ENCODE measurements around the gene PPP1R36.

Gene PPP1R36

DNA sequence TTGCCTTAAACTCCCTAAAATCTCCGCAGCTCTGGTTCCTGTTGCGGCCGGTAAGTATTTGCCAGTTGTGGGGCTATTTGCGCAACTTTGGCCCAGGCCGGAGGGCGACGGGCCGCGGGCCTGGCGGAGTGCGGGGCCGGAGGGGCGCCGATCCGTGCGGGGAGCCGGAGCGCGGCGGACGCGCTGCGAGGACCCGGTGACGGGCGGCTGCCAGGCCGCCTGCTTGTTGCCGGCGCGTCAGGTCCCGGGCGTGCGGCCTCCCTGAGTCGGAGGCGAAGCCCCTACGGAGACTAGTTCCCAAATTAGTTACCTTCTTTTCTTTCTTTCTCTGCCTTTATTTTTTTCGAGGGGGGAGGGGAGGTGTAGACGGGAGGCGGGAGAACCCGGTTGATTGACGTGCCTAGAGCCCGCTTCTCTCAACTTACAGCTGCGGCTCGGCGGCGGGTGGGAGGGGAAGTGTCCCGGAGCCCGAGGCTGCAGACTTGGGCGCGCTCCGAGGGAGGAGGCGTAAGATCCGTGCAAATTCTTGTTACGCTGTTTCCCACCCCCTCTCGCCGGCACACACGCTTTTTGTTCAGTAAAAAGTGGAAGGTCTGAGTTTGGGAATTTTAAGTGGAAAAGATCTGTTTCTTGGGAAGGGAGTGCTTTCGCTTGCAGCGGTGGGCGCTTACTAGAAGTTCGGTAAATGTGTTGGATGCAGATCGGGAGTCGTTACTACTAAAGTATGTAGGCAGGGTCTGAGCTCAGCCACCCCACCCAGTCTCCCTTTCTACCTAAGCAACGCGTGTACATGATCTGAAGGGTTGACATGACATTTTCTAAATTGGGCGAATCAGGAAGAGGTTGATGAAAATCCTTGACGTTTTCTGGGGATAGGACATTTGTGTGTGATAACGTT lies 44.6 kb upstream of the PPP1R36 start:
- Histone ChIP-seq H3K36me3 (replicated peaks in 1 of 2; ENCODE audit: control insufficient read depth in 2 of 2, insufficient read depth in 2 of 2, low read length in 2 of 2) (peaks cover 0 to 2% of the 10 kb centered on the region in 2 donors), H3K4me1 (ENCODE audit: control insufficient read depth in 2 of 2, insufficient read depth in 1 of 2, low read depth in 1 of 2, low read length in 2 of 2) (peaks cover 9 to 23% of the 10 kb centered on the region in 2 donors), H2AFZ (ENCODE audit: low read length) (peak overlapping the region; percentile 98), H3K4me3 (ENCODE audit: low read length in 2 of 2) (peak overlapping the region; percentile 96 to 98), H3K18ac (ENCODE audit: low read length) (peak overlapping the region; percentile 100), H3K4ac (ENCODE audit: low read length) (peak overlapping the region; percentile 97), H3K14ac (ENCODE audit: low read length) (peak overlapping the region; percentile 58), H3K4me2 (ENCODE audit: insufficient read depth, low read length, poor library complexity, severe bottlenecking) (peak overlapping the region; percentile 90), H3K9me3 (replicated peaks in 1 of 2; ENCODE audit: control insufficient read depth in 2 of 2, insufficient read depth in 1 of 2, low read depth in 1 of 2, low read length in 2 of 2) (no peaks in the 10 kb centered on the region), H3K9ac (ENCODE audit: low read depth, low read length, poor library complexity) (peak overlapping the region; percentile 93), H2BK12ac (ENCODE audit: low read length) (peak overlapping the region; percentile 30), H2BK120ac (ENCODE audit: low read depth, low read length) (peak overlapping the region; percentile 93), H2AK5ac (ENCODE audit: low read depth, low read length) (peak overlapping the region; percentile 43), H4K91ac (ENCODE audit: low read depth, low read length, poor library complexity) (no peak overlapping the region), H2BK5ac (ENCODE audit: low read length) (peak overlapping the region; percentile 100), H3K27ac (replicated peaks; ENCODE audit: low read length) (peak overlapping the region; percentile 99), H2BK15ac (ENCODE audit: low read length) (peak overlapping the region; percentile 52), H4K8ac (ENCODE audit: low read depth, low read length) (no peak overlapping the region), H3K79me1 (ENCODE audit: low read depth, low read length) (no peaks in the 10 kb centered on the region), H3K23ac (ENCODE audit: low read depth, low read length, poor library complexity) (peak overlapping the region; percentile 99), H3K27me3 (ENCODE audit: control insufficient read depth in 3 of 3, insufficient read depth in 3 of 3, low read depth in 1 of 3, low read length in 3 of 3) (no peaks in the 10 kb centered on the region)
- DNase-seq (ENCODE audit: low spot score) = peak; percentile 81
- WGBS, 2 donors (ENCODE audit: extremely low coverage in 2 of 2, insufficient read length in 2 of 2, insufficient replicate concordance in 1 of 2) = no CpG with 5 or more reads among the region's 68 CpGs

DNA sequence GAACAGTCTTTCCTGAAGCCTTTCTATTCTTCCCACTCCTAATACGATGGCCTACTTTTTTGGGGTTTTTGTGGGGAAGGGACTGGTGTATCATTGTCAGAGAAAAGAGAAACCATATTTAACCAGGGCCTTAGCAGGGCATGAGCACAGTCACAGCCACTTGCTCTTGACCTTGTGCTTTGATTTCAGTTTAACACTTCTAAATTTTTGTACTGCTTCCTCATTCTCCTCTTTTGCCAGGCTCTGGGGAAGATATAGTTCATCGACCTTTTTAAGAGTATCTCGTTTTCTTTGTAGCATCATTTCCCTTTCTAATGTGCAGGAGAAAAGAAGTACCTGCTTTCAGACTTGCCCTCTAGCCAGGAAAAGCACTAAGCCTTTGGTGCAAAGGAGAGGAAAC lies 43.0 kb upstream of the PPP1R36 start:
- Histone ChIP-seq H3K14ac (ENCODE audit: low read length) (no peak overlapping the region), H2BK12ac (ENCODE audit: low read length) (no peak overlapping the region), H3K9ac (ENCODE audit: low read depth, low read length, poor library complexity) (no peak overlapping the region), H2BK5ac (ENCODE audit: low read length) (no peak overlapping the region), H3K27ac (replicated peaks; ENCODE audit: low read length) (no peak overlapping the region), H4K8ac (ENCODE audit: low read depth, low read length) (no peak overlapping the region), H3K9me3 (replicated peaks in 1 of 2; ENCODE audit: control insufficient read depth in 2 of 2, insufficient read depth in 1 of 2, low read depth in 1 of 2, low read length in 2 of 2) (no peaks in the 10 kb centered on the region), H3K4me1 (ENCODE audit: control insufficient read depth in 2 of 2, insufficient read depth in 1 of 2, low read depth in 1 of 2, low read length in 2 of 2) (peaks cover 9 to 20% of the 10 kb centered on the region in 2 donors), H3K36me3 (replicated peaks in 1 of 2; ENCODE audit: control insufficient read depth in 2 of 2, insufficient read depth in 2 of 2, low read length in 2 of 2) (peaks cover 0 to 8% of the 10 kb centered on the region in 2 donors), H4K91ac (ENCODE audit: low read depth, low read length, poor library complexity) (no peak overlapping the region), H3K4me2 (ENCODE audit: insufficient read depth, low read length, poor library complexity, severe bottlenecking) (no peak overlapping the region), H3K4me3 (ENCODE audit: low read length in 2 of 2) (no peak overlapping the region), H3K27me3 (ENCODE audit: control insufficient read depth in 3 of 3, insufficient read depth in 3 of 3, low read depth in 1 of 3, low read length in 3 of 3) (no peaks in the 10 kb centered on the region), H3K23ac (ENCODE audit: low read depth, low read length, poor library complexity) (no peak overlapping the region), H3K79me1 (ENCODE audit: low read depth, low read length) (no peaks in the 10 kb centered on the region), H3K18ac (ENCODE audit: low read length) (no peak overlapping the region), H2BK120ac (ENCODE audit: low read depth, low read length) (no peak overlapping the region), H2AFZ (ENCODE audit: low read length) (no peak overlapping the region), H2BK15ac (ENCODE audit: low read length) (no peak overlapping the region), H2AK5ac (ENCODE audit: low read depth, low read length) (no peak overlapping the region), H3K4ac (ENCODE audit: low read length) (no peak overlapping the region)
- DNase-seq (ENCODE audit: low spot score) = no peak
- WGBS, 2 donors (ENCODE audit: extremely low coverage in 2 of 2, insufficient read length in 2 of 2, insufficient replicate concordance in 1 of 2) = no CpG with 5 or more reads among the region's 3 CpGs

DNA sequence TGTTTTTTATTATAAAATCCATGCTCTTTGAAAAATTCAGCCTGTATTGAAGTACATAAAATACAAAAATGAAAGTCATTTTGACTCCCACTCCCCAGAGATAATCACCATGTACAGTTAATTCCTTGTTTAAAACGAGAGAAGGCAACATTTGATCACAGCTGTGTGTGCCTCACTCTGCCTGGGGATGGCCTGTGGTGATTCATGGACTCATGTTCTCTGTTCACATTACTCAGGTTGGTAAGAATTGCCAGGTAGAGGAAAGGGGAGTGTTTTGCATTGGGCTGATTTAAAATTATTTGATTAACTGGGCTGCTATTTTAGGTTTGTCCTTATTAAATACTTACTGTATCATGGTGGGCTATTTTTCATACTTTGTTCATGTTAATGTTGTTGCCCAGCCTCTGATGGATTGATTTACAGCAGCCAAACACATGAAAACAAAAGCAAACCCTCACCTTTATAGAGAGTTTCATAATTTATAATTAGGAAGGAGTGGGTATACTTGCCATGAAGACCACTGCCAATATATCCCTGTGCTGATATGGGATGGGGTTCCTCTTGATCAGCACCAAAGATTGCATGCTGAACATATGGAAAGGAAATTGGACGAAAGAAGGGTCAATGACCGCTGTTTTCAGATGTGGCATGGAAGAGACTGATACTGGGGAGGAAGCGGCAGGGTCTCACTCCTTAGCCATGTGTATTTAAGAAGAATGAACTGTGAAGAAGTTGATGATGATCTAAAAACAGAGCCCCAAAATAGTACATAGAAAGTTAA lies 42.2 kb upstream of the PPP1R36 start:
- no CpG with 5 or more reads among the region's 4 CpGs for WGBS, 2 donors (ENCODE audit: extremely low coverage in 2 of 2, insufficient read length in 2 of 2, insufficient replicate concordance in 1 of 2)
- no peak overlapping the region for H3K4me2 ChIP-seq (ENCODE audit: insufficient read depth, low read length, poor library complexity, severe bottlenecking)

More for the DNA sequence above, 42.2 kb upstream of the PPP1R36 start:
- Histone ChIP-seq H3K27me3 (ENCODE audit: control insufficient read depth in 3 of 3, insufficient read depth in 3 of 3, low read depth in 1 of 3, low read length in 3 of 3) (no peaks in the 10 kb centered on the region), H3K23ac (ENCODE audit: low read depth, low read length, poor library complexity) (no peak overlapping the region), H3K4me1 (ENCODE audit: control insufficient read depth in 2 of 2, insufficient read depth in 1 of 2, low read depth in 1 of 2, low read length in 2 of 2) (peaks cover 4 to 12% of the 10 kb centered on the region in 2 donors), H3K4me3 (ENCODE audit: low read length in 2 of 2) (no peak overlapping the region), H3K9me3 (replicated peaks in 1 of 2; ENCODE audit: control insufficient read depth in 2 of 2, insufficient read depth in 1 of 2, low read depth in 1 of 2, low read length in 2 of 2) (no peaks in the 10 kb centered on the region), H2BK12ac (ENCODE audit: low read length) (no peak overlapping the region), H3K27ac (replicated peaks; ENCODE audit: low read length) (no peak overlapping the region), H2BK5ac (ENCODE audit: low read length) (no peak overlapping the region), H2AFZ (ENCODE audit: low read length) (no peak overlapping the region), H3K4ac (ENCODE audit: low read length) (no peak overlapping the region), H3K18ac (ENCODE audit: low read length) (no peak overlapping the region), H4K91ac (ENCODE audit: low read depth, low read length, poor library complexity) (no peak overlapping the region), H2AK5ac (ENCODE audit: low read depth, low read length) (no peak overlapping the region), H3K79me1 (ENCODE audit: low read depth, low read length) (peaks cover 2% of the 10 kb centered on the region), H3K36me3 (replicated peaks in 1 of 2; ENCODE audit: control insufficient read depth in 2 of 2, insufficient read depth in 2 of 2, low read length in 2 of 2) (peaks cover 0 to 10% of the 10 kb centered on the region in 2 donors), H2BK15ac (ENCODE audit: low read length) (no peak overlapping the region), H3K14ac (ENCODE audit: low read length) (no peak overlapping the region), H3K9ac (ENCODE audit: low read depth, low read length, poor library complexity) (no peak overlapping the region), H2BK120ac (ENCODE audit: low read depth, low read length) (no peak overlapping the region), H4K8ac (ENCODE audit: low read depth, low read length) (no peak overlapping the region)
- DNase-seq (ENCODE audit: low spot score) = no peak
